ENCODE measurements around the gene C19orf85. TPM values are rescaled to one million over a fixed set of nuclear protein-coding genes. Genes with fewer than 3 reads are reported as not detected.

C19orf85 gene
- total and polyA plus RNA-seq, 10 of the 15 experiments (the other 5 are each of a cell fraction or from before 2014, with no cell fraction given), result not detected

GRCh38 chr19:55503502-55504251, 39.1 kb upstream of the C19orf85 start (continued):
- TF ChIP-seq SUZ12 (IDR thresholded peaks at IDR 0.05; ENCODE audit: unreplicated experiment) (no peak), BRCA1 (IDR thresholded peaks at IDR 0.05; ENCODE audit: low read depth, low read length) (peak; percentile 50; the same call in 1 of the 2 replicates), SIN3A (IDR thresholded peaks at IDR 0.05; ENCODE audit: low read depth, low read length) (no peak), IRF5 (IDR thresholded peaks at IDR 0.05; ENCODE audit: borderline replicate concordance) (no peak), TCF3 (IDR thresholded peaks at IDR 0.05; ENCODE audit: borderline replicate concordance, insufficient read depth, low read depth, low read length) (no peak), SP1 (IDR thresholded peaks at IDR 0.05; ENCODE audit: low read depth, low read length) (peak; percentile 71), ZNF217 (IDR thresholded peaks at IDR 0.05) (no peak), DPF2 (IDR thresholded peaks at IDR 0.05) (0 out of 2 replicates have a peak, but pooled peaks have one; percentile 39)

GRCh38 chr19:55503157-55503501, 38.6 kb upstream of the C19orf85 start:
- H3K27ac ChIP-seq (ENCODE audit: control insufficient read depth, insufficient read depth), result no peak overlapping the region
- peak overlapping the region; percentile 97 for H2AFZ ChIP-seq (ENCODE audit: control insufficient read depth, low read depth, low read length)
- 89% methylated on average over 17 of the region's 17 CpGs for WGBS (ENCODE audit: insufficient coverage, insufficient replicate concordance, low lambda C conversion rate, missing lambda C conversion rate)
- peaks cover 5% of the 10 kb centered on the region for H3K4me1 ChIP-seq (ENCODE audit: control insufficient read depth, insufficient read depth, low read length)
- no peaks in the 10 kb centered on the region for H3K36me3 ChIP-seq (ENCODE audit: control insufficient read depth in 2 of 2, insufficient read depth in 2 of 2, low read length in 1 of 2)
- POLR2A ChIA-PET, result interaction anchor here (0.7 to 1.0 kb wide), 3 partner anchors 18 to 123 kb away, joined by 3 to 4 read pairs (median 3); partner anchors contain the start of genes ISOC2 and NAT14
- in situ Hi-C loops (cut with MboI), result no loop called here
- ATAC-seq (no peak), FAIRE-seq (no peak), DNase-seq (ENCODE audit: low read depth, low spot score) (no peak)
- SMC1A ChIA-PET (ENCODE audit: uncharacterized antibody, unreplicated experiment), result interaction anchor here (1.0 to 2.4 kb wide), 4 partner anchors 30 to 211 kb away, joined by 3 to 19 read pairs (median 7); partner anchors contain the start of gene ZNF865
- no peak overlapping the region for H3K4me3 ChIP-seq
- TSS peak; percentile 85 for BruUV-seq (replicated peaks)
- H3K27me3 ChIP-seq (replicated peaks in 1 of 2; ENCODE audit: control insufficient read depth in 2 of 2, insufficient read depth in 2 of 2, low read length in 1 of 2), result no peaks in the 10 kb centered on the region
- H3K9me3 ChIP-seq (replicated peaks; ENCODE audit: control insufficient read depth, insufficient read depth, low read length), result no peaks in the 10 kb centered on the region
- no peak overlapping the region for H3K9ac ChIP-seq (ENCODE audit: control insufficient read depth, insufficient read depth, low read length)
- H4K20me1 ChIP-seq (ENCODE audit: control insufficient read depth, insufficient read depth), result no peaks in the 10 kb centered on the region
- H3K79me2 ChIP-seq (ENCODE audit: control insufficient read depth, insufficient read depth, low read length), result no peaks in the 10 kb centered on the region
- H3K4me2 ChIP-seq (ENCODE audit: control insufficient read depth, insufficient read depth), result peak overlapping the region; percentile 58; the same call in 1 of the 2 replicates
- CTCF ChIA-PET, result interaction anchor here (0.8 to 3.7 kb wide), 24 partner anchors 9 to 362 kb away, joined by 3 to 88 read pairs (median 12); partner anchors contain the start of genes ISOC2, NAT14, SSC5D and TMEM238
- RAD21 ChIA-PET (ENCODE audit: unreplicated experiment), result interaction anchor here (0.7 to 1.7 kb wide), 16 partner anchors 10 to 362 kb away, joined by 3 to 34 read pairs (median 7); partner anchors contain the start of genes CCDC106, HSPBP1, ISOC2 and KMT5C
- intact Hi-C loops (cut with micrococcal nuclease; ENCODE audit: unreplicated experiment), result loop anchor here (2.0 kb wide), 1 partner anchor 362 kb away; no protein-coding TSS in a partner anchor
- TF ChIP-seq KDM1A (IDR thresholded peaks at IDR 0.05; ENCODE audit: borderline replicate concordance), result no peak
- no peak for TF ChIP-seq RB1 (IDR thresholded peaks at IDR 0.05; ENCODE audit: borderline replicate concordance)
- no peak for TF ChIP-seq BRCA1 (IDR thresholded peaks at IDR 0.05; ENCODE audit: low read depth, low read length)
- TF ChIP-seq MYC (IDR thresholded peaks at IDR 0.05; ENCODE audit: insufficient read depth, insufficient read length, insufficient replicate concordance, low read length, severe bottlenecking), result no peak
- TF ChIP-seq RELA (IDR thresholded peaks at IDR 0.05; ENCODE audit: borderline replicate concordance, partially characterized antibody), result no peak
- TF ChIP-seq IRF5 (IDR thresholded peaks at IDR 0.05; ENCODE audit: borderline replicate concordance), result no peak
- TF ChIP-seq NFYB (IDR thresholded peaks at IDR 0.05; ENCODE audit: insufficient read depth, low read depth, low read length), result no peak
- no peak for TF ChIP-seq POLR2AphosphoS5 (IDR thresholded peaks at IDR 0.05; ENCODE audit: low read length)
- no peak for TF ChIP-seq HCFC1 (IDR thresholded peaks at IDR 0.05; ENCODE audit: low read length)
- TF ChIP-seq ATF3 (IDR thresholded peaks at IDR 0.05; ENCODE audit: borderline replicate concordance, extremely low read depth, low read depth, low read length), result no peak

Measured in GM12878 (cell line).